Osteoblast (primary cell): ENCODE results near the gene MAP4K3. TPM values are rescaled to one million over a fixed set of nuclear protein-coding genes. Genes with fewer than 3 reads are reported as not detected.
A peak's percentile ranks its signal among the peaks of the same experiment; 100 is the strongest.
"Not testable (repeated sequence)": the region's sequence is repeated elsewhere in the genome, so short reads cannot be mapped to it uniquely, and the experiment has no call there.

Source experiments
- DNase-seq: peaks from one replicate; pipeline ENCODE4 v3.0.0; 2011; ENCODE audit warnings: low spot score, mixed read lengths; ENCODE audit not compliant: insufficient read length; ENCODE audit errors: missing footprints
- H2AFZ ChIP-seq: 2 replicates; pipeline ENCODE4 v1.6.0; 2011; ENCODE audit warnings: mild to moderate bottlenecking, low read length
- H3K27ac ChIP-seq: 2 replicates; pipeline ENCODE4 v1.5.1; 2011; ENCODE audit warnings: mild to moderate bottlenecking, low read depth, low read length, moderate library complexity
- H3K27me3 ChIP-seq: 2 replicates; pipeline ENCODE4 v1.6.0; 2012; ENCODE audit warnings: mild to moderate bottlenecking, control low read depth, inconsistent platforms, low read length, moderate library complexity; ENCODE audit not compliant: insufficient read depth
- H3K36me3 ChIP-seq: 2 replicates; pipeline ENCODE4 v1.5.1; 2011; ENCODE audit warnings: mild to moderate bottlenecking, low read length, control low read depth, moderate library complexity; ENCODE audit not compliant: insufficient read depth
- H3K4me1 ChIP-seq: 2 replicates; pipeline ENCODE4 v1.5.1; 2011; ENCODE audit warnings: mild to moderate bottlenecking, low read length, control low read depth, moderate library complexity; ENCODE audit not compliant: insufficient read depth
- H3K4me2 ChIP-seq: 2 replicates; pipeline ENCODE4 v1.6.0; 2011; ENCODE audit warnings: mild to moderate bottlenecking, low read length; ENCODE audit not compliant: insufficient read depth
- H3K4me3 ChIP-seq: fragments of 200-600 bp; sonication (generic); 3 replicates; pipeline ENCODE4 v1.5.1; 2012; ENCODE audit warnings: mild to moderate bottlenecking, low read length, inconsistent platforms; ENCODE audit not compliant: insufficient read depth
- H3K79me2 ChIP-seq: 2 replicates; pipeline ENCODE4 v1.6.0; 2012; ENCODE audit warnings: mild to moderate bottlenecking, low read length, control low read depth, inconsistent platforms; ENCODE audit not compliant: insufficient read depth
- H3K9me3 ChIP-seq: 2 replicates; pipeline ENCODE4 v1.5.1; 2011; ENCODE audit warnings: low read depth, low read length, control low read depth
- H4K20me1 ChIP-seq: 2 replicates; pipeline ENCODE4 v1.6.0; 2012; ENCODE audit warnings: mild to moderate bottlenecking, low read length, control low read depth; ENCODE audit not compliant: insufficient read depth
- CTCF ChIP-seq: IDR thresholded peaks from 2 replicates; pipeline ENCODE4 v1.5.1; 2011; ENCODE audit warnings: mild to moderate bottlenecking, low read depth, low read length, moderate library complexity; ENCODE audit errors: extremely low read depth
- total RNA-seq: library from RNA; depleted of rRNA; stranded (reverse); fragments of >200 nt; gene quantifications from 2 replicates; pipeline ENCODE4 v1.2.3, GENCODE V29; 2012

Gene MAP4K3
- total RNA-seq, 1 donor, result 51.8 TPM

GRCh38 chr2:39247512-39248043 is 189.5 kb downstream of the MAP4K3 start:
- peak; percentile 30 for DNase-seq
- H3K36me3 ChIP-seq, result peaks cover 21% of the 10 kb centered on the region
- H3K4me3 ChIP-seq, result no peak overlapping the region
- H4K20me1 ChIP-seq, result no peaks in the 10 kb centered on the region
- H3K9me3 ChIP-seq, result no peaks in the 10 kb centered on the region
- no peaks in the 10 kb centered on the region for H3K27me3 ChIP-seq
- no peaks in the 10 kb centered on the region for H3K4me1 ChIP-seq
- TF ChIP-seq CTCF, result no peak
- H3K27ac ChIP-seq, result no peak overlapping the region
- H2AFZ ChIP-seq, result no peak overlapping the region
- H3K4me2 ChIP-seq, result no peak overlapping the region
- H3K79me2 ChIP-seq, result no peaks in the 10 kb centered on the region

- no peak overlapping the region for H2AFZ ChIP-seq
- H3K4me3 ChIP-seq, result no peak overlapping the region
- TF ChIP-seq CTCF, result no peak
- no peak overlapping the region for H3K4me2 ChIP-seq
- H3K36me3 ChIP-seq, result peaks cover 13% of the 10 kb centered on the region
- no peaks in the 10 kb centered on the region for H3K79me2 ChIP-seq
- H4K20me1 ChIP-seq, result no peaks in the 10 kb centered on the region
- no peak for DNase-seq
- no peaks in the 10 kb centered on the region for H3K9me3 ChIP-seq
- H3K27me3 ChIP-seq, result no peaks in the 10 kb centered on the region
- H3K27ac ChIP-seq, result no peak overlapping the region
- H3K4me1 ChIP-seq, result no peaks in the 10 kb centered on the region
These were observed 190.6 kb downstream of the MAP4K3 start for GRCh38 chr2:39246382-39246980.

- not testable (repeated sequence) for H3K27ac ChIP-seq, H3K36me3 ChIP-seq, H3K4me2 ChIP-seq, H3K4me3 ChIP-seq, H3K79me2 ChIP-seq, H3K4me1 ChIP-seq, H2AFZ ChIP-seq, H4K20me1 ChIP-seq, H3K27me3 ChIP-seq, H3K9me3 ChIP-seq
- DNase-seq, result peak; percentile 13
These were observed 192.0 kb downstream of the MAP4K3 start for GRCh38 chr2:39244963-39245625.

- H3K27me3 ChIP-seq, H4K20me1 ChIP-seq, DNase-seq, H3K27ac ChIP-seq, H2AFZ ChIP-seq, H3K4me3 ChIP-seq, H3K9me3 ChIP-seq, H3K79me2 ChIP-seq, H3K4me1 ChIP-seq, H3K36me3 ChIP-seq, H3K4me2 ChIP-seq: not testable (repeated sequence)
These were observed 192.7 kb downstream of the MAP4K3 start for GRCh38 chr2:39244241-39244862.
